H1 (cell line): ENCODE results near the gene STK36. TPM values are rescaled to one million over a fixed set of nuclear protein-coding genes. Genes with fewer than 3 reads are reported as not detected.
A peak's percentile ranks its signal among the peaks of the same experiment; 100 is the strongest.

ENCODE experiments used
- CREB1 ChIP-seq: IDR thresholded peaks from 2 replicates; pipeline ENCODE4 v1.6.1; 2012; ENCODE audit warnings: inconsistent platforms
- CTBP2 ChIP-seq: IDR thresholded peaks from 2 replicates; pipeline ENCODE4 v1.7.0; 2011; ENCODE audit warnings: borderline replicate concordance, mild to moderate bottlenecking, moderate library complexity, mixed read lengths, low read length; ENCODE audit not compliant: insufficient read depth, insufficient read length
- EP300 ChIP-seq, 2 experiments: IDR thresholded peaks; 1 replicate in 1 of 2; 2 replicates in 1 of 2; pipeline ENCODE4 v1.6.1; 2011 to 2012; ENCODE audit warnings: low read depth in 2 of 2, low read length in 2 of 2, mild to moderate bottlenecking in 2 of 2, borderline replicate concordance in 1 of 2, inconsistent platforms in 1 of 2, moderate library complexity in 1 of 2
- GTF2F1 ChIP-seq: IDR thresholded peaks from 2 replicates; pipeline ENCODE4 v1.6.1; 2012; ENCODE audit warnings: low read depth, low read length, improper control_type of control experiment, borderline replicate concordance
- KDM5A ChIP-seq: fragments of 200-600 bp; IDR thresholded peaks from 2 replicates; pipeline ENCODE4 v1.7.1; 2012; ENCODE audit warnings: mild to moderate bottlenecking, low read length, inconsistent platforms, mixed read lengths
- NRF1 ChIP-seq: IDR thresholded peaks from 2 replicates; pipeline ENCODE4 v1.6.1; 2011; ENCODE audit warnings: mild to moderate bottlenecking, low read depth, low read length, improper control_type of control experiment
- PHF8 ChIP-seq: fragments of 200-600 bp; sonication (generic); conservative IDR thresholded peaks from 2 replicates; pipeline ENCODE4 v1.7.1; 2012; ENCODE audit warnings: low read depth, mild to moderate bottlenecking, inconsistent platforms, low read length, moderate library complexity
- POLR2AphosphoS5 ChIP-seq: IDR thresholded peaks from 2 replicates; pipeline ENCODE4 v1.6.1; 2011; ENCODE audit warnings: low read depth, low read length
- POU5F1 ChIP-seq: IDR thresholded peaks from 2 replicates; pipeline ENCODE4 v1.6.1; 2011; ENCODE audit warnings: low read depth, mild to moderate bottlenecking, low read length, moderate library complexity
- SAP30 ChIP-seq: fragments of 300-600 bp; sonication (generic); IDR thresholded peaks from 2 replicates; pipeline ENCODE4 v1.7.1; 2012; ENCODE audit warnings: low read length, moderate library complexity, mild to moderate bottlenecking, inconsistent platforms; ENCODE audit not compliant: insufficient read depth, insufficient replicate concordance
- SP2 ChIP-seq: IDR thresholded peaks from 2 replicates; pipeline ENCODE4 v1.6.1; 2012; ENCODE audit warnings: mild to moderate bottlenecking, low read length, inconsistent platforms
- TEAD4 ChIP-seq: IDR thresholded peaks from 2 replicates; pipeline ENCODE4 v1.6.1; 2012; ENCODE audit warnings: low read depth, low read length, inconsistent platforms, mixed read lengths
- polyA plus RNA-seq, 7 experiments: library from polyadenylated mRNA; depleted of rRNA in 3 of 7; stranded (reverse) in 5 of 7; unstranded in 2 of 7; fragments of >200 nt in 5 of 7; fragments of 200-250 nt in 2 of 7; gene quantifications; 1 replicate in 5 of 7; 2 replicates in 1 of 7; 4 replicates in 1 of 7; pipeline versions ENCODE4 v1.2.1 to v1.2.3, GENCODE V29; 2011 to 2013; ENCODE audit warnings: missing spikeins in 2 of 7, mixed read lengths in 2 of 7
- total RNA-seq: library from RNA; stranded (reverse); fragmentation: NEBNext Ultra II Directional; extraction: Animal tissue kit (Norgen Biotek cat#: 25700); gene quantifications from 2 replicates; pipeline ENCODE4 v1.2.1, GENCODE V29; 2021

Gene STK36
- total and polyA plus RNA-seq, 2 of the 8 experiments (the other 6 are each of a cell fraction or from before 2014, with no cell fraction given), result 41.4 to 57.6 TPM

DNA sequence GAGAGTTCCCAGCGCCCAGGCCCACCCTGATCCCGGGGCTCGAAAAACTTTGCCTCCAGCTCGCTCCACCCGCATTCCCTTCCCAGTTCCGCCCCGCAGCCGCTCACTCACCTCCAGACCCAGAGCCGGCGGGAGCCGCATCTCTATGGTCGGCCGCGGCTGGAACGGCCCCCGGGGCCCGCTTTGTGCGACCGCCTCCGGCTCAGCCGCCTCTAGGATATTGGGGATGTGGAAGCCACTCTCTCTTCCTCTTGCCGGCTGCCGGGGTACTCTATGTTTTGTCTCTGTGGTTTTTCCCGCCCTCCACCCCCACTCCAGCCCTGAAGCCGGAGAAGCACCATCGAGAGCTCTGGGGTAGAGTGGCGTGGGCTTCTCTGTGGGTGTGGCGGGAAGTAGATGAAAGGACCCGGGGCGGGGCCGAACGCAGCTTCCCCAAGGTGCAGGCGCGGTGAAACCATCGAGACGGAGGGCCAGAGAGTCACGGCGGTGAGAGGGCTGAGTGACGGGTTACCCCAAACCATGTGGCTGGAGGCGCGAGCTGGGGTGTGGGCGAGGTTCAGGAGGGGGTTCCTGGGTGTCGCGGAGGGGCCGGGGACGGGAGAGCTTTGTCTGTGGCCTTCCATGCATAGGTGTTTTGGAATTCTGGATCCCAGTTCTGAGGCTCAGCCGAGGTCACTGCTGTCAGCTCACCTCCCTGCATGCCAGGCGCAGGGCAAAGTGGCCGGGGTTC, 12.5 kb upstream of the STK36 start, which contains the start of the genes BCS1L and ZNF142 (continued):
- peak; percentile 76 for TF ChIP-seq PHF8
- TF ChIP-seq NRF1, result no peak
- TF ChIP-seq KDM5A, result no peak
- TF ChIP-seq GTF2F1, result no peak
- no peak; the same call in 1 of the 2 replicates for TF ChIP-seq CREB1
- peak in 1 of 2 experiments; percentile 54; a peak in 1 of 3 replicates for TF ChIP-seq EP300 (IDR thresholded peaks at IDR 0.05; ENCODE audit: borderline replicate concordance in 1 of 2, low read depth in 2 of 2, low read length in 2 of 2)
- TF ChIP-seq POLR2AphosphoS5, result peak; percentile 52; the same call in 1 of the 2 replicates
- peak; percentile 89; the same call in 1 of the 2 replicates for TF ChIP-seq SP2
- TF ChIP-seq SAP30, result peak; percentile 98
- TF ChIP-seq POU5F1, result no peak
- peak; percentile 83 for TF ChIP-seq CTBP2
- no peak for TF ChIP-seq TEAD4
